ENCODE measurements around the gene IGSF3. TPM values are rescaled to one million over a fixed set of nuclear protein-coding genes. Genes with fewer than 3 reads are reported as not detected.
A peak's percentile ranks its signal among the peaks of the same experiment; 100 is the strongest.

The IGSF3 gene
- total RNA-seq, 1 donor from 2014 or later, result 15.8 TPM

DNA sequence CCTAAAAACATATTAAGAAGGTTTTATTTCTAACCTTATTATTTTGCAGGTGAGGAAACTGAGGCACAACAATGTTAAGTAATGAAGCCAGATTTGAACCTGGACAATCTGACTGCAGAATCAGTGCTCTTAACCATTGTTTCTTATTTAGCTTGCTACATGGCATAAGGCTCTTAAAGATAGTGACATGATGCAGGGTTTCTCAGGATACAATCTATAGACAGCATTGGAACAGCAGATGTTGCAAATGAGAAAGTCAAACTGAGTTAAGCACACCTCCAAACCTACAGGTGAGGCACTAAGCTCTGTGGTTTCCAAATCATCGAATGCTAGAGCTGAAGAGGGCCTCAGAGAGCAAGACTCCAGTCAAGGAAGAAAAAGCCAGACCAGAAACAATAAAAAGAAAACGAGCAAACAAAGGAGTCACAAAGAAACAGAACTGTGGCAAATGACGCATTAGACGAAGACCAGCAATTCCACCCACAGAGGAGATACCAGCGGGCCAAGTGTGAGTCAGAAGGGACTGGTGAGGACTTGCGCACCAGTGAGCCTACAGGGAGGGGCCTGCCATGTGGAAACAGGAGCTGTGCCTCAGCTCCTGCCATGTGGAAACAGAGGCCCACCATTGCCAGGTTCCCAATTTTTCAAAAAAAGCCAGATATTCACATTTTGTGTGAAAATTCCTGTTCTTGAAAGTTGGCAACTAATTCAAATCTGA lies 111.1 kb downstream of the IGSF3 start:
- ATAC-seq, result peak; percentile 79
- no peak for DNase-seq (ENCODE audit: missing footprints)
- intact Hi-C loops (cut with DNase I), result no loop called here

DNA sequence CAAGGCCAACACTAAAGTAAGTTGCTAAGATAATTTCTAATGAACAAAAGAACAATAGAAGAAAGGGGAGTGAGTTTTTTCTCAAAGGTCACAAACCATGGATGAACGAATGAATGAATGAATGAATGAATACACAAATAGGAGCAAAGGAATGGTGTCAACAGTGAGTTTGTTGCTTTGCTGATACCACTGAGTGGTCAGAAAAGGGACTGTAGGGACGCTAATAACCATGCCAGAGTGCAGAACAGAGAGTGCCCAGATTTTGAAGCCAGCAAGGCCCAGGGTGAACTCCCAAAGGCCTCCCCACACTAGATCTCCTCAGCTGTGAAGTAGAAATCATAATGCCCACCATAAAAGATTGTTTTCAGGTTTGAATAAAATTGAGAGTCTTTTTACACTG lies 112.6 kb downstream of the IGSF3 start:
- DNase-seq (ENCODE audit: missing footprints), result no peak
- intact Hi-C loops (cut with DNase I), result no loop called here
- ATAC-seq, result peak; percentile 58

- ATAC-seq, result no peak
- intact Hi-C loops (cut with DNase I), result no loop called here
- no peak for DNase-seq (ENCODE audit: missing footprints)
Measured at GRCh38 chr1:116553386-116554115, 114.0 kb downstream of the IGSF3 start.

- ATAC-seq (no peak), DNase-seq (ENCODE audit: missing footprints) (no peak)
- intact Hi-C loops (cut with DNase I), result no loop called here
Measured at GRCh38 chr1:116546354-116546977, 121.1 kb downstream of the IGSF3 start.

DNA sequence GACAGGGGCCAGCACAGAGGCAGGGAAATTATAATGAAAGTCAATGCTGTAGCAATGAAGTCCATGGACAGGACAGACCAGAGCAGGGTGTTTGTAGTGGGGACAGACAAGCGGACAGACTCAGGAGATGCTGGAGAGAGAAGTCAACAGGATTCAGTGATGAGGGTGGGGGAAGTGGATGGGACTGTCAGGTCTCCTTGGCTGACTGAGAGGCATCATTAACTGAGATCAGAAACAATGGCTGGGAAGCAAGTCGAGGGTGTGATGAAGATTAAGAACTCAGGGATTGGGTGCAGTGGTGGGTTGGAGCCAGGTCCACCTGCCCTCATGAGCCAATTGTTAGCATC lies 122.2 kb downstream of the IGSF3 start:
- no peak for DNase-seq (ENCODE audit: missing footprints)
- intact Hi-C loops (cut with DNase I), result no loop called here

DNA sequence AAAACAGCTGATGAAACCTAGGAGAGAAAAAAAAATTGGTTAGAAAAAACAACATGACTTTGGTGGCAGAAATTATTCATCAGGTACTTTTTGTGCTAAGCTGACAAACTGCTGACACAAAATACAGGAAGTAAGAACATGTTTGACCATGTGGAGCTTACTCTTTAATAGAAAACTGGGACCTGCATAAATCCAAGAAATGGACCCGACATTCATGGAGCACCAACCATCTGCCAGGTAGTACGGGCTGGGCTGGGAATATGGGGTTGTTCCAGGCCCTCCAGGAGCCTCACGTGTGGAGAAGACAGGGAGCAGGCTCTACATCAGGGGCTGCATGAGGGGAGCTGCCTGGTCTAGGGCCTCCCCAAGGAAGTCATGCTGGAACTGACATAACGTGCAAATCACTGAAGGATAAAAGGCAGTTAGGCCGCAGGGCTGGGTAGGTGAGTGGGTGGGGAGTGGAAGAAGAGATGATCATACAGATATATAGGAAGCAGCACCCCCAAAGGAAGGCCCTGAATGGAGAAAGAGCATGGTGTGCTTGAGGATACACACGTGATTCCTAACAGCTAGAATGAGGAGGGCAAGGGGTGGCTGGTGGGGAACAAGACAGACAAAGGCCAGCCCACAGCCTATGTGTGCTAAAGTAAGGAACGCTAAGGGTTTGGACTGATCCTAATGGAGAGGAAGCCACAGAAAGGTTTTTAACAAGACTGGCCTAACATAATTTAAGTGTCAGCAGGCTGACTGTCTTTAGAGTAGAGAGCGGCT lies 122.8 kb downstream of the IGSF3 start:
- intact Hi-C loops (cut with DNase I), result no loop called here
- no peak for DNase-seq (ENCODE audit: missing footprints)
- ATAC-seq, result no peak

More for the DNA sequence above, 122.2 kb downstream of the IGSF3 start:
- no peak for ATAC-seq

GRCh38 chr1:116540088-116540487 lies 127.4 kb downstream of the IGSF3 start:
- ATAC-seq (no peak), DNase-seq (ENCODE audit: missing footprints) (no peak)
- intact Hi-C loops (cut with DNase I), result no loop called here

GRCh38 chr1:116538544-116538943 lies 129.0 kb downstream of the IGSF3 start:
- intact Hi-C loops (cut with DNase I), result no loop called here
- no peak for ATAC-seq
- no peak for DNase-seq (ENCODE audit: missing footprints)

DNA sequence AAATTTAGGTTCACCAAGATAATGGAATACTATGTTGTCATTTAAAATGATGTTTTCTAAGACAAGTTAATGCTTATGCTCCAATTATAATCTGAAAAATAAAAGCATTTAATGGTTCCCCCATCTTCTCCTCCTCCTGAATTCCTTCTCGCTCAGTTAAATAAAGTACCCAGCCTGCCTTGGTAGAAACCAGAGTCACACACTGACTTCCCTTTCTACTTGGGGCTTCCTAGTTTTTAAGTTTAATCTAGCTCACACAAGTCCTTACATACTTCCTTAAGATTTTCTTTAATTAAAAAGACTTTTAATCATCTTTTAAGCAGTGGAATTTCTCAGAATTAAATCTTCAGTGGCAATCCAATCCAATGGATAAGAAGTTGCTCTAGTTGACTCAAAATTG lies 129.6 kb downstream of the IGSF3 start:
- intact Hi-C loops (cut with DNase I), result no loop called here
- DNase-seq (ENCODE audit: missing footprints) (no peak), ATAC-seq (no peak)

- ATAC-seq (no peak), DNase-seq (ENCODE audit: missing footprints) (no peak)
- intact Hi-C loops (cut with DNase I), result no loop called here
Measured at GRCh38 chr1:116537040-116537831, 130.3 kb downstream of the IGSF3 start.

GRCh38 chr1:116534014-116534739 lies 133.4 kb downstream of the IGSF3 start:
- no peak for ATAC-seq
- DNase-seq (ENCODE audit: missing footprints), result no peak
- intact Hi-C loops (cut with DNase I), result no loop called here

DNA sequence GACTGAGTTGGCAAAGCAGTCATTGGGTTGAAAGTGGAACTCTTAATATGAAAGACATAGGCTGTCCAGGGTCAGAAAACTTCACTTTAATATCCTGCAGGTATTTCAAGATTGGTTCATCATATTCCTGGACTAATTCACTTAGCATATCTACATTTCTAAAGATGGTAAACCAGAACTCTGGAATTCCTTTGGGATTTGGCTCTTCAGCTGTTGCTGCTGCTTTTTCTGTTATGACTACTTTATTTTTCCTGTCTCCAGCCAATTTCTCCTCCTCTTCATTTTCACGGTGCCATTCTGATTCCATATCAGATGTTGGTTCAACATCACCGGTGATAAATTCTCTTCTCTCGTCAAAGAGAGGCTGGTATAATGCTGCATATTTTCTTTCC lies 134.1 kb downstream of the IGSF3 start:
- intact Hi-C loops (cut with DNase I), result no loop called here
- ATAC-seq (no peak), DNase-seq (ENCODE audit: missing footprints) (no peak)

DNA sequence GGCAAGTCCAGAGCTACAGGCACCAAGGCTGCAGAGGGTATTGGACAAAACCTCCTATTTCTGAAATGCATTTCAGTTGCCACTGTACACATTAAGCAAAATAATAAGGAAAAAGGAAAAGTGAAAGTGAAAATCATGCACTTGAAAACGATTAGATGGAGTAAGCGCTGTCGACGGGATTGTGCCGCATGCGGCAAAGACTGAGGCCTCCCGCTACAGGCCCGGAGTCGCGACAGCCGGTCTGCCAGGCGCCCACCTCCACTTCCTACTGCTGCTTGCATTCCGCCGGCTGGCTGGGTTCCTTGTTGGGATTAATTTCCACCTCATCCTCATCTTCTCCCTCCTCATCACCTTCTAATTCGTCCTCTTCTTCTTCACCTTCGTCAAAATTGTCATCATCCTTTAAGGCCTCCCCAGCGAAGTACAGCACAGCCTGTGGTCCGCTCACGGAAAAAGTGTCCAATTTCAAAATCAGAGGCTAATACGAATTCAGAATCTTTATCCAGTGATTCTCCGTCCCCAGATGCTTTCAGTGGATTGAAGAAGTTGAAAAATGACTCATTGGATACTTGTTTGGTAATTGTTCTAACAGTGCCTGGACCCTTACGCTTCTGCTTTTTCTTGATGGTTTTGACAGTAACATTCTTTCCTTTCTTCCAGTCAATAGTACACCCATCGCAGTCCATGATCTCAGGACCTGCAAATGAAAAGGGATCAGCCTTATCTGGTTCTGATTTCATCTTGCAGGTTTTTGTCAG lies 134.7 kb downstream of the IGSF3 start:
- no peak for ATAC-seq
- intact Hi-C loops (cut with DNase I), result no loop called here
- DNase-seq (ENCODE audit: missing footprints), result no peak

DNA sequence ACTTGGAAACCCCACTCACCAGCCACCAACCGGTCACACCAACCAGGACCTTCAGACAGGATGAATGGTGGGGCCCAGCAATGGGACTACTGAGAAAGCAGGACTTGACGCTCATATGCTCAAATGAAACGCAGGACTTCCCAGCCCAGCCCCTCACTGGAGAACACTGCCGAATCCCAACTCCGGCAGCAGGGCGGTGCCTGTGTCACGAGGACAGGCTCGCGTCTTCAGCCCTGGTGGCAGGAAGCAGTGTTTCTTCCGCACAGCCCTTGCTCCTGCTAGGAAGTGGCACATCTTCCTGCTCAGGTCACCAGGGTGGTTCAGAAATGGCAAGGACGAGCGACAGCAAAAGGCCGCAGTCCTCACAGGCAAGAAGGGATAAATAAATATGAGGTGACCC lies 135.6 kb downstream of the IGSF3 start:
- intact Hi-C loops (cut with DNase I), result no loop called here
- DNase-seq (ENCODE audit: missing footprints) (no peak), ATAC-seq (no peak)

- DNase-seq (ENCODE audit: missing footprints), result no peak
- intact Hi-C loops (cut with DNase I), result no loop called here
- no peak for ATAC-seq
Measured at GRCh38 chr1:116529681-116530080, 137.9 kb downstream of the IGSF3 start.

GRCh38 chr1:116529199-116529631 lies 138.3 kb downstream of the IGSF3 start:
- ATAC-seq (no peak), DNase-seq (ENCODE audit: missing footprints) (no peak)
- intact Hi-C loops (cut with DNase I), result no loop called here

GRCh38 chr1:116528329-116529083 lies 139.0 kb downstream of the IGSF3 start:
- intact Hi-C loops (cut with DNase I), result no loop called here
- no peak for ATAC-seq
- no peak for DNase-seq (ENCODE audit: missing footprints)

Measured in Right ventricle myocardium inferior (tissue), 1 donor.